Lower lobe of right lung (tissue), 2 donors: ENCODE measurements around the gene YWHAE. TPM values are rescaled to one million over a fixed set of nuclear protein-coding genes. Genes with fewer than 3 reads are reported as not detected.
A peak's percentile ranks its signal among the peaks of the same experiment; 100 is the strongest.
"Not testable (repeated sequence)": the region's sequence is repeated elsewhere in the genome, so short reads cannot be mapped to it uniquely, and the experiment has no call there.

Experiments used
- ATAC-seq, 2 donors: fragments of 200-7000 bp; cut with Tn5 transposase; one replicate each; pipeline ENCODE4 v1.9.1; 2020 to 2022; ENCODE audit warnings: mild to moderate bottlenecking in 2 of 2, moderate library complexity in 2 of 2
- DNase-seq: peaks from one replicate; pipeline ENCODE4 v3.0.0-alpha.2; 2020
- H3K27ac ChIP-seq: fragments of 200-600 bp; one replicate; pipeline ENCODE4 v1.8.0; 2022
- H3K27me3 ChIP-seq: fragments of 200-600 bp; one replicate; pipeline ENCODE4 v1.8.0; 2022; ENCODE audit warnings: low read depth
- H3K36me3 ChIP-seq: fragments of 200-600 bp; one replicate; pipeline ENCODE4 v1.8.0; 2022; ENCODE audit warnings: mild to moderate bottlenecking
- H3K4me1 ChIP-seq: fragments of 200-600 bp; one replicate; pipeline ENCODE4 v1.8.0; 2022
- H3K4me3 ChIP-seq: fragments of 200-600 bp; one replicate; pipeline ENCODE4 v1.8.0; 2022; ENCODE audit warnings: mild to moderate bottlenecking
- H3K9me3 ChIP-seq: fragments of 200-600 bp; one replicate; pipeline ENCODE4 v1.8.0; 2022
- intact Hi-C: fragments of 100-400 bp; cut with DNase I; formaldehyde crosslinking; loops from one replicate; pipeline ENCODE4 v1.11.0; 2022
- total RNA-seq: library from RNA; stranded (reverse); fragmentation: NEBNext Ultra II Directional; extraction: Animal tissue kit (Norgen Biotek cat#: 25700); gene quantifications from one replicate; pipeline ENCODE4 v1.2.1, GENCODE V29; 2021
- TF ChIP-seq, protein P1 (sequence below): fragments of 200-600 bp; IDR thresholded peaks from one replicate; pipeline ENCODE4 v1.8.0; 2022; ENCODE audit warnings: antibody characterized with exemption, mild to moderate bottlenecking
- donor health status: DM: no; HTN: yes; CAD: no; lungs with severe emphysema.

YWHAE gene
- total RNA-seq, 1 donor from 2014 or later: 383 TPM

DNA sequence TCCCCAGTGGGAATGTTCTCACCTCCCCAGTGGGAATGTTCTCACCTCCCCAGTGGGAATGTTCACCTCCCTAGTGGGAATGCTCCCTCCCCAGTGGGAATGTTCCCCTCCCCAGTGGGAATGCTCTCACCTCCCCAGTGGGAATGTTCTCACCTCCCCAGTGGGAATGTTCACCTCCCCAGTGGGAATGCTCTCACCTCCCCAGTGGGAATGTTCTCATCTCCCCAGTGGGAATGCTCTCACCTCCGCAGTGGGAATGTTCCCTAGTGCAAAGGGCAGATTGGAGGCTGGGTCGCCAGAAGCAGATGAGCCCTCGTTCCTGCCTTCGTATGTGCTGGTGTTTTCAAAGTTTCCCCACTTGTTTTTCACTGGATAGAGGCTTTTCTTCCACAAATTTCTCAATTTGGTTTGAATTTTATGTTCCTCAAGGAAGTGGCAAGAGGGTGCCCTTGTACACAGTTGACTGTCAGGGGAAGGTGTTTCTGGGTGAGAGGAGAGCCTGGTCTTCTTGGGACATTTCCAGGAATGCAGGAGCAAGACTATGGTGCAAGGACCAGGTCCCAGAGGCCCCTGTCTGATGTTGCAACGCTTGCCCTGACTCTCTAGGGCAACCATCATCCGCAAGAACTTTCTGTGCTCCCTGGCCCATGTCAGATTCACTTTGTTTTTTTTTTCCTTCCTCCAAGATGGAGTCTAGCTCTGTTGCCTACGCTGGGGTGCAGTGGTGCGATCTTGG is 86.6 kb downstream of the YWHAE start:
- H3K36me3 ChIP-seq: no peaks in the 10 kb centered on the region
- DNase-seq (no peak), ATAC-seq (peak in 1 of 2 donors; percentile 41)
- no peaks in the 10 kb centered on the region for H3K9me3 ChIP-seq
- no peaks in the 10 kb centered on the region for H3K4me1 ChIP-seq
- intact Hi-C loops: no loop called here
- TF ChIP-seq, protein P1, sequence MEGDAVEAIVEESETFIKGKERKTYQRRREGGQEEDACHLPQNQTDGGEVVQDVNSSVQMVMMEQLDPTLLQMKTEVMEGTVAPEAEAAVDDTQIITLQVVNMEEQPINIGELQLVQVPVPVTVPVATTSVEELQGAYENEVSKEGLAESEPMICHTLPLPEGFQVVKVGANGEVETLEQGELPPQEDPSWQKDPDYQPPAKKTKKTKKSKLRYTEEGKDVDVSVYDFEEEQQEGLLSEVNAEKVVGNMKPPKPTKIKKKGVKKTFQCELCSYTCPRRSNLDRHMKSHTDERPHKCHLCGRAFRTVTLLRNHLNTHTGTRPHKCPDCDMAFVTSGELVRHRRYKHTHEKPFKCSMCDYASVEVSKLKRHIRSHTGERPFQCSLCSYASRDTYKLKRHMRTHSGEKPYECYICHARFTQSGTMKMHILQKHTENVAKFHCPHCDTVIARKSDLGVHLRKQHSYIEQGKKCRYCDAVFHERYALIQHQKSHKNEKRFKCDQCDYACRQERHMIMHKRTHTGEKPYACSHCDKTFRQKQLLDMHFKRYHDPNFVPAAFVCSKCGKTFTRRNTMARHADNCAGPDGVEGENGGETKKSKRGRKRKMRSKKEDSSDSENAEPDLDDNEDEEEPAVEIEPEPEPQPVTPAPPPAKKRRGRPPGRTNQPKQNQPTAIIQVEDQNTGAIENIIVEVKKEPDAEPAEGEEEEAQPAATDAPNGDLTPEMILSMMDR: no peak
- H3K27me3 ChIP-seq: peaks cover 29% of the 10 kb centered on the region
- no peak overlapping the region for H3K27ac ChIP-seq
- no peak overlapping the region for H3K4me3 ChIP-seq

DNA sequence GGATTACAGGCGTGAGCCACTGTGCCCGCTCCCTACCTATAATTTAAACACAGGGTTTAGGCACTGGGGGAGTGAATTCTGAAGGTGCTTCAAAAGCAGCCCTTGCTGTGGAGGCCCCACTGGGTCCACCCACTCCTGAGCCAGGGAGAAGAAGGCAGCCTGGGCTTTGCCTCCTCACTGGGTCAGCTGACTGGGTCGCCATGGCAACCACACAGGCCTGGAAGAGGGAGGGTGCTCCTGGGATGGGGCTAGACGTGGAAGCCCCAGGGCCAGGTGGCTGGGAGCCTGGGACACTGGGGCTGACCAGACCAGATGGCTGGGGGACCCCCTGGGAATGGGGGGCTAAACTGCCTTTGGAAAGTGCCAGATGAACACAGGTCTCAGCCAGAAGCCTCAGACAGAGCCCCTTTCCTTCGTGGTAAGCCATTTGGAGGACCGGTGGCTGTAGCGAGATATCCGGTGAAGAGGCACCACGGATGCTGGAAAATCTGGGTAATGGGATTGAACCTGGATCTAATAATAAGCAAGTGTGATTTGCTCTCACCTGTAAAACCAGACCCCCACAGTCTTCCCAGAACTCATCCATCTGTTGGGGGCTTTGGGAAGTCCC is 87.7 kb downstream of the YWHAE start:
- intact Hi-C loops: no loop called here

DNA sequence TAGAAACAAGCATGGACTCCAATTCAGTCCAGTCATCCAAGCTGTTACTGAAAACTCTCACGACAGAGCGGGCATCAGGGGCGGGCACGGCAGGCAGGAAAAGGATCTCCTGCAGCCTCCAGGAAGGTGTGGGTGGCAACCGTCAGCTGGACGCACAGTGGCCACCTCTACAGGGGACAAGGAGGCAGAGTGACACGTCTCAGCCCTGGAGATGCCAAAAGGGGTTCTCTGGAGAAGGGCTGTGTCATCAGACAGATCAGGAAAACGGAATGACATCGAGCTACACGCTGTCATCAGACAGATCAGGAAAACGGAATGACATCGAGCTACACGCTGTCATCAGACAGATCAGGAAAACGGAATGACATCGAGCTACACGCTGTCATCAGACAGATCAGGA is 92.2 kb downstream of the YWHAE start:
- intact Hi-C loops, H3K4me1 ChIP-seq, H3K9me3 ChIP-seq, H3K36me3 ChIP-seq, H3K27ac ChIP-seq, DNase-seq, H3K4me3 ChIP-seq, ATAC-seq: not testable (repeated sequence)
- peaks cover 14% of the 10 kb centered on the region for H3K27me3 ChIP-seq

More for the DNA sequence above, 87.7 kb downstream of the YWHAE start:
- Histone ChIP-seq H3K27me3 (peaks cover 27% of the 10 kb centered on the region), H3K4me3 (no peak overlapping the region), H3K36me3 (no peaks in the 10 kb centered on the region), H3K9me3 (no peaks in the 10 kb centered on the region), H3K4me1 (no peaks in the 10 kb centered on the region), H3K27ac (no peak overlapping the region)
- TF ChIP-seq, protein P1: no peak
- ATAC-seq (no peak), DNase-seq (no peak)

DNA sequence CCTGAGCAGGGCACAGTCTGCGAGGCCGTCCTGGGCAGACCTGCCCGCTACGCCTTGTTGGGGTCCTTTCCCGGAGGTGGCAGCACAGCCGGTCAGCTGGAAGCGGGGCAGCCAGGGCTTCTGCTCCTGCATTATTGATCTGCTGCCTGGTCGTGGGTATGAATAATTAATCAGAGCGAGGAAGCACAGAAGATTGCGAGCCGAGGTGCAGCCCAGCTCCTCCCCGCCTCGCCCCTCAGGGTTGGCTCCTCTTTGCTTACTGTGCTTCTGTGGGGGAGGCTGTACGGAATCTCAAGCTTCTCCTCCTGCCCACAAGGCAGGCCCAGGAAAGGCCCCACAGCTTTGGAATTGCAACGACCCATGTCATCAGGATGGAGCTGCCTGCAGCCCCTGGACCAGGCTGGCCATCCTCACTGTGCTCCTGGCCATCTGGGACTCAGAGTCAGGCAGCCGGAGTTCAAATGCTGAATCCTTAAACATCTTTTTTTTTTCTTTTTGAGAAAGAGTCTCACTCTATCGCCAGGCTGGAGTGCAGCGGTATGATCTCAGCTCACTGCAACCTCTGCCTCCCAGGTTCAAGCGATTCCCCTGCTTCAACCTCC is 95.0 kb downstream of the YWHAE start:
- H3K9me3 ChIP-seq: no peaks in the 10 kb centered on the region
- no peak overlapping the region for H3K27ac ChIP-seq
- no peaks in the 10 kb centered on the region for H3K36me3 ChIP-seq
- H3K4me1 ChIP-seq: no peaks in the 10 kb centered on the region
- TF ChIP-seq, protein P1: no peak
- H3K4me3 ChIP-seq: no peak overlapping the region
- ATAC-seq: no peak
- peaks cover 21% of the 10 kb centered on the region for H3K27me3 ChIP-seq
- intact Hi-C loops: no loop called here
- no peak for DNase-seq

DNA sequence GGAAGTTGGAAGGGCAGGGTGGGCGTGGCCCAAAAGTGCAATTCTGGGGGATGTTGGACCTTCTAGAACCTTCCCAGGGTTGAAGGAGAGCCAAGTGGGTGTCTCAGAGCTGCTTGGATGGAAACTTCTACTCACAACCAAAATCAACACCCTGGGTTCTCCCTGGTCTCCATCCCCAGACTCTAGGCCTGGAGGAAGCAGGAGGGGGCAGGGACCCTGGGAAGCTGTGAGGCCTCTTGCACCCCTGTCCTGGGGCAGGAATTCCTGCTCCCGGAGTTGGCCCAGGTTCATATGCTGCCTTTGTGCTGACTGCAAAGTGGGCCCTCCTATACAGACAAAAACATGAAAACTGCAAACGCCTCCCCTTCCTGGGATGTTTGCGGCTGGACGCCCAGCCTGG is 95.5 kb downstream of the YWHAE start:
- H3K9me3 ChIP-seq: no peaks in the 10 kb centered on the region
- TF ChIP-seq, protein P1: no peak
- H3K27me3 ChIP-seq: peaks cover 26% of the 10 kb centered on the region
- DNase-seq (no peak), ATAC-seq (no peak)
- intact Hi-C loops: no loop called here
- no peak overlapping the region for H3K27ac ChIP-seq
- H3K4me3 ChIP-seq: no peak overlapping the region
- H3K36me3 ChIP-seq: no peaks in the 10 kb centered on the region
- no peaks in the 10 kb centered on the region for H3K4me1 ChIP-seq

DNA sequence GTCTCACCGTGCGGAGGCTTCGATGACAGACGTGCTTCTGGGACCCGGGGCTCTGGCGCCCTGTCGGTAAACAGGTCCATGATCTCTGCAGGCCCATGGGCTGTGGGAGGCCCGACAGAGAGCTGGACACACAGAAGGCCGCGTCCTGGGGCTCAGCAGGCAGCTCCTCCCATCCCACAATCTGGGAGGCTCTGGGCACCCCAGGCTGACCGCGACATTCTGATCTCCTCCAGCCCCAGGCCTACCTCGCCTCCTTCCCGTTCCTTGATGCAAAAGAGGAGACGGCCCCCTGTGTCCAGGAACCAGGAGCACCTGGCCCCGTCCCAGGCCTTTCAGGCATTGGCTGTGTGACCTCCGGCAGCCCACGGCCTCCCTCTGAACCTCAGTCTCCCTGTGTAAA is 97.3 kb downstream of the YWHAE start:
- DNase-seq (no peak), ATAC-seq (no peak)
- peaks cover 43% of the 10 kb centered on the region for H3K27me3 ChIP-seq
- H3K27ac ChIP-seq: no peak overlapping the region
- no peaks in the 10 kb centered on the region for H3K36me3 ChIP-seq
- H3K4me1 ChIP-seq: peaks cover 5% of the 10 kb centered on the region
- no peaks in the 10 kb centered on the region for H3K9me3 ChIP-seq
- H3K4me3 ChIP-seq: no peak overlapping the region
- intact Hi-C loops: no loop called here
- TF ChIP-seq, protein P1: no peak
